NK-92 treated with Interleukin-12 subunit alpha and Interleukin-12 subunit beta, amount 100 ng/mL, for 24 hours (cell line): ENCODE measurements around the gene JOSD2.
"Not testable (repeated sequence)": the region's sequence is repeated elsewhere in the genome, so short reads cannot be mapped to it uniquely, and the experiment has no call there.

ENCODE experiments used
- DNase-seq: peaks from one replicate; lab custom pipeline; 2025; lab: John Stamatoyannopoulos, UW

The JOSD2 gene

GRCh38 chr19:50475736-50476223, 35.2 kb downstream of the JOSD2 start:
- DNase-seq, result no peak

GRCh38 chr19:50475101-50475568, 35.9 kb downstream of the JOSD2 start:
- DNase-seq, result no peak

GRCh38 chr19:50473336-50473735, 37.7 kb downstream of the JOSD2 start:
- not testable (repeated sequence) for DNase-seq

- no peak for DNase-seq
Measured at GRCh38 chr19:50468818-50469217, 42.2 kb downstream of the JOSD2 start.

GRCh38 chr19:50467566-50467965, 43.4 kb downstream of the JOSD2 start:
- no peak for DNase-seq

GRCh38 chr19:50466706-50467039, 44.3 kb downstream of the JOSD2 start:
- DNase-seq, result no peak

- DNase-seq, result no peak
Measured at GRCh38 chr19:50465986-50466705, 44.8 kb downstream of the JOSD2 start.

GRCh38 chr19:50465000-50465399, 46.0 kb downstream of the JOSD2 start:
- DNase-seq, result no peak

- DNase-seq, result no peak
Measured at GRCh38 chr19:50464348-50464747, 46.6 kb downstream of the JOSD2 start.

GRCh38 chr19:50462970-50463369, 48.0 kb downstream of the JOSD2 start:
- no peak for DNase-seq

- DNase-seq, result peak; percentile 31
Measured at GRCh38 chr19:50461066-50461875, 49.7 kb downstream of the JOSD2 start.

GRCh38 chr19:50460161-50460765, 50.7 kb downstream of the JOSD2 start:
- DNase-seq, result no peak

- no peak for DNase-seq
Measured at GRCh38 chr19:50459638-50460037, 51.4 kb downstream of the JOSD2 start.

- DNase-seq, result no peak
Measured at GRCh38 chr19:50459067-50459456, 51.9 kb downstream of the JOSD2 start.

GRCh38 chr19:50458396-50459066, 52.5 kb downstream of the JOSD2 start:
- DNase-seq, result no peak

- no peak for DNase-seq
Measured at GRCh38 chr19:50457300-50457699, 53.7 kb downstream of the JOSD2 start.
